Spleen (tissue), 11 donors: Measurements from ENCODE around the gene SYNDIG1. TPM values are rescaled to one million over a fixed set of nuclear protein-coding genes. Genes with fewer than 3 reads are reported as not detected.

ENCODE experiments used
- DNase-seq: peaks from one replicate; pipeline ENCODE4 v3.0.0-alpha.2; 2020
- H3K27ac ChIP-seq, 8 donors: fragments of 200-600 bp; sonication (generic) in 7 of 8; 1 replicate in 4 of 8; 2 replicates in 4 of 8; pipeline versions ENCODE4 v1.5.0 to v1.8.0; 2016 to 2021; ENCODE audit warnings: inconsistent platforms in 4 of 8, mild to moderate bottlenecking in 4 of 8, moderate library complexity in 1 of 8
- H3K27me3 ChIP-seq, 7 donors: fragments of 200-600 bp; sonication (generic) in 6 of 7; replicated peaks in 1 of 7; 1 replicate in 4 of 7; 2 replicates in 3 of 7; pipeline versions ENCODE4 v1.5.0 to v1.8.0; 2016 to 2021; ENCODE audit warnings: inconsistent platforms in 3 of 7, mild to moderate bottlenecking in 1 of 7
- H3K36me3 ChIP-seq, 6 donors: fragments of 200-600 bp; sonication (generic) in 5 of 6; 1 replicate in 4 of 6; 2 replicates in 2 of 6; pipeline versions ENCODE4 v1.5.0 to v1.8.0; 2016 to 2021; ENCODE audit warnings: inconsistent platforms in 2 of 6
- H3K4me1 ChIP-seq, 6 donors: fragments of 200-600 bp; sonication (generic) in 5 of 6; 1 replicate in 3 of 6; 2 replicates in 3 of 6; pipeline versions ENCODE4 v1.5.0 to v1.8.0; 2016 to 2021; ENCODE audit warnings: inconsistent platforms in 3 of 6
- H3K4me3 ChIP-seq, 8 donors: fragments of 200-600 bp; sonication (generic) in 7 of 8; 1 replicate in 4 of 8; 2 replicates in 4 of 8; pipeline versions ENCODE4 v1.5.0 to v1.8.0; 2016 to 2021; ENCODE audit warnings: inconsistent platforms in 4 of 8, mild to moderate bottlenecking in 4 of 8, moderate library complexity in 2 of 8
- H3K9me3 ChIP-seq, 8 donors: fragments of 200-600 bp; sonication (generic) in 7 of 8; 1 replicate in 4 of 8; 2 replicates in 4 of 8; pipeline versions ENCODE4 v1.5.0 to v1.8.0; 2016 to 2021; ENCODE audit warnings: inconsistent platforms in 4 of 8
- CTCF ChIP-seq, 11 experiments: fragments of 200-600 bp in 7 of 11; fragments of 450-650 bp in 4 of 11; sonication (generic) in 4 of 11; IDR thresholded peaks in 8 of 11; conservative IDR thresholded peaks in 3 of 11; 1 replicate in 7 of 11; 2 replicates in 4 of 11; pipeline versions ENCODE4 v1.4.0 to v1.8.0; 2016 to 2021; ENCODE audit warnings: antibody characterized with exemption in 11 of 11, inconsistent platforms in 4 of 11, mild to moderate bottlenecking in 1 of 11
- POLR2A ChIP-seq, 3 donors: fragments of 450-650 bp; IDR thresholded peaks; one replicate each; pipeline ENCODE4 v1.5.1; 2017; ENCODE audit warnings: antibody characterized with exemption in 3 of 3, mild to moderate bottlenecking in 1 of 3
- POLR2AphosphoS5 ChIP-seq, 3 donors: sonication (generic); formaldehyde crosslinking; IDR thresholded peaks; one replicate each; pipeline ENCODE4 v1.5.1; 2017; ENCODE audit warnings: antibody characterized with exemption in 3 of 3
- WGBS, 5 donors: extraction: QIAGEN DNeasy Blood & Tissue Kit in 3 of 5; methylation state at CpG; one replicate each; pipeline versions ENCODE4 v1.1.5 to v1.1.7; 2013 to 2018; 5-methylcytosine and 5-hydroxymethylcytosine counted together
- intact Hi-C: fragments of 100-400 bp; cut with DNase I; formaldehyde crosslinking; loops from one replicate; pipeline ENCODE4 v1.15.0; 2023; ENCODE audit warnings: low total_unique reads
- polyA plus RNA-seq, 3 donors: library from polyadenylated mRNA; stranded (reverse); fragments of 200-250 nt; gene quantifications; one replicate each; pipeline ENCODE4 v1.2.1, GENCODE V29; 2013
- total RNA-seq, 7 donors: library from RNA; depleted of rRNA in 3 of 7; stranded (reverse); fragments of >200 nt in 3 of 7; fragmentation: NEBNext Ultra II Directional in 4 of 7; extraction: Animal tissue kit (Norgen Biotek cat#: 25700) in 4 of 7; gene quantifications; one replicate each; pipeline versions ENCODE4 v1.1.0 to v1.2.1, GENCODE V29; 2016 to 2021
- donor health status: healthy with polysubstance abuse.
- donor health status: DM: no; HTN: no; CAD: no; lungs with moderate emphysema.
- donor health status: DM: no; HTN: no; CAD: no.
- donor health status: Bipolar disorder and iron deficiency.
- donor health status: healthy.
- donor health status: DM: no; HTN: no; CAD: no.
- donor health status: DM: yes; HTN: yes; CAD: no.

SYNDIG1 gene
- total and polyA plus RNA-seq, 10 donors, result 0.70 to 3.5 (median 1.3) TPM

GRCh38 chr20:24504331-24505285 lies 35.2 kb downstream of the SYNDIG1 start:
- intact Hi-C loops, result loop anchor here (10.0 kb wide), 1 partner anchor 60 kb away; no protein-coding TSS in a partner anchor
- no peak for DNase-seq
- Histone ChIP-seq H3K4me1 (no peaks in the 10 kb centered on the region), H3K4me3 (no peak overlapping the region), H3K9me3 (no peaks in the 10 kb centered on the region), H3K27me3 (peaks cover 0 to 16% (median 0%) of the 10 kb centered on the region in 7 donors), H3K27ac (no peak overlapping the region), H3K36me3 (no peaks in the 10 kb centered on the region)
- 86 to 93% (median 87%) methylated on average over 21 of the region's 21 CpGs for WGBS, 5 donors
- TF ChIP-seq POLR2A (IDR thresholded peaks at IDR 0.05) (no peak), CTCF (IDR thresholded peaks at IDR 0.05 in 8 of 11, conservative IDR thresholded peaks at IDR 0.05 in 3 of 11) (no peak), POLR2AphosphoS5 (IDR thresholded peaks at IDR 0.05) (no peak)

- WGBS, 5 donors, result 59 to 80% (median 64%) methylated on average over 3 of the region's 3 CpGs
- no peak overlapping the region for H3K4me3 ChIP-seq
- DNase-seq, result no peak
- no peaks in the 10 kb centered on the region for H3K9me3 ChIP-seq
- intact Hi-C loops, result loop anchor here (10.0 kb wide), 1 partner anchor 59 kb away; no protein-coding TSS in a partner anchor
- H3K36me3 ChIP-seq, result no peaks in the 10 kb centered on the region
- peaks cover 0 to 16% (median 0%) of the 10 kb centered on the region in 7 donors for H3K27me3 ChIP-seq
- no peaks in the 10 kb centered on the region for H3K4me1 ChIP-seq
- no peak overlapping the region for H3K27ac ChIP-seq
- TF ChIP-seq POLR2AphosphoS5 (IDR thresholded peaks at IDR 0.05) (no peak), POLR2A (IDR thresholded peaks at IDR 0.05) (no peak), CTCF (IDR thresholded peaks at IDR 0.05 in 8 of 11, conservative IDR thresholded peaks at IDR 0.05 in 3 of 11) (no peak)
These were observed 36.7 kb downstream of the SYNDIG1 start for GRCh38 chr20:24506146-24506545.

DNA sequence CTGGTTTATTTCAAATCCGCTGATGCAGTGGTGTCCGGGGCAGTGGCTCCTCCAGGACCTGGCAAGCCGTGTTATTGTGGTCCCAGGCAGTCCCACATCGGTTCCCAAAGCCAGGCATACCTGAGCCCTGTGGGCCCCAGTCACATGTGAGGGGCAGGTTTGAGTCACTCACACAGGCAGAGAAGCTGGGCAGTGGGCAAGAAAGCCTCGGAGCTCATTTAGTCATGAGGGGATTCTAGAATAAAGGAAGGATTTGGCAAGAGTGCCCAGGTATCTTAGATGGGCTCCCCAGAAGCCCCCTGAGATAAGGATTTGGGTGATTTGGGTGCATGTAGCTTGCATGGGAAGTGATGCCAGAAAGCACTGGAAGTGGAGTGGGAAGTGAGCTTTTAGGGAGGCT lies 37.3 kb downstream of the SYNDIG1 start:
- H3K4me3 ChIP-seq, result no peak overlapping the region
- H3K4me1 ChIP-seq, result no peaks in the 10 kb centered on the region
- no peak for DNase-seq
- H3K27me3 ChIP-seq, result peaks cover 0 to 16% (median 0%) of the 10 kb centered on the region in 7 donors
- TF ChIP-seq POLR2A (IDR thresholded peaks at IDR 0.05) (no peak), POLR2AphosphoS5 (IDR thresholded peaks at IDR 0.05) (no peak), CTCF (IDR thresholded peaks at IDR 0.05 in 8 of 11, conservative IDR thresholded peaks at IDR 0.05 in 3 of 11) (no peak)
- no peak overlapping the region for H3K27ac ChIP-seq
- no peaks in the 10 kb centered on the region for H3K36me3 ChIP-seq
- intact Hi-C loops, result loop anchor here (10.0 kb wide), 1 partner anchor 58 kb away; no protein-coding TSS in a partner anchor
- WGBS, 5 donors, result 73 to 96% (median 91%) methylated on average over 5 of the region's 5 CpGs
- no peaks in the 10 kb centered on the region for H3K9me3 ChIP-seq
